GM13977 (cell line): Measurements from ENCODE around the gene CFAP74.
A peak's percentile ranks its signal among the peaks of the same experiment; 100 is the strongest.

ENCODE experiments used
- DNase-seq: peaks from one replicate; pipeline ENCODE4 v3.0.0; 2012; ENCODE audit warnings: low spot score
- in situ Hi-C: fragments of 300-500 bp; cut with MboI; formaldehyde crosslinking; loops from one replicate; pipeline ENCODE4 v1.12.0; 2022; ENCODE audit warnings: low sequenced_read_pairs, low pct_unique_long_range_greater_than_20kb, mixed read lengths, inconsistent platforms; ENCODE audit not compliant: unreplicated experiment
- TF ChIP-seq, protein P1 (sequence below): IDR thresholded peaks from 2 replicates; pipeline ENCODE4 v1.5.1; 2012; ENCODE audit warnings: mild to moderate bottlenecking, control low read depth; ENCODE audit not compliant: insufficient read depth; ENCODE audit errors: extremely low read depth, missing control alignments

Gene CFAP74

GRCh38 chr1:1921901-1922701 is 81.5 kb downstream of the CFAP74 start:
- in situ Hi-C loops = no loop called here
- no peak for DNase-seq
- TF ChIP-seq, protein P1, sequence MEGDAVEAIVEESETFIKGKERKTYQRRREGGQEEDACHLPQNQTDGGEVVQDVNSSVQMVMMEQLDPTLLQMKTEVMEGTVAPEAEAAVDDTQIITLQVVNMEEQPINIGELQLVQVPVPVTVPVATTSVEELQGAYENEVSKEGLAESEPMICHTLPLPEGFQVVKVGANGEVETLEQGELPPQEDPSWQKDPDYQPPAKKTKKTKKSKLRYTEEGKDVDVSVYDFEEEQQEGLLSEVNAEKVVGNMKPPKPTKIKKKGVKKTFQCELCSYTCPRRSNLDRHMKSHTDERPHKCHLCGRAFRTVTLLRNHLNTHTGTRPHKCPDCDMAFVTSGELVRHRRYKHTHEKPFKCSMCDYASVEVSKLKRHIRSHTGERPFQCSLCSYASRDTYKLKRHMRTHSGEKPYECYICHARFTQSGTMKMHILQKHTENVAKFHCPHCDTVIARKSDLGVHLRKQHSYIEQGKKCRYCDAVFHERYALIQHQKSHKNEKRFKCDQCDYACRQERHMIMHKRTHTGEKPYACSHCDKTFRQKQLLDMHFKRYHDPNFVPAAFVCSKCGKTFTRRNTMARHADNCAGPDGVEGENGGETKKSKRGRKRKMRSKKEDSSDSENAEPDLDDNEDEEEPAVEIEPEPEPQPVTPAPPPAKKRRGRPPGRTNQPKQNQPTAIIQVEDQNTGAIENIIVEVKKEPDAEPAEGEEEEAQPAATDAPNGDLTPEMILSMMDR = no peak

DNA sequence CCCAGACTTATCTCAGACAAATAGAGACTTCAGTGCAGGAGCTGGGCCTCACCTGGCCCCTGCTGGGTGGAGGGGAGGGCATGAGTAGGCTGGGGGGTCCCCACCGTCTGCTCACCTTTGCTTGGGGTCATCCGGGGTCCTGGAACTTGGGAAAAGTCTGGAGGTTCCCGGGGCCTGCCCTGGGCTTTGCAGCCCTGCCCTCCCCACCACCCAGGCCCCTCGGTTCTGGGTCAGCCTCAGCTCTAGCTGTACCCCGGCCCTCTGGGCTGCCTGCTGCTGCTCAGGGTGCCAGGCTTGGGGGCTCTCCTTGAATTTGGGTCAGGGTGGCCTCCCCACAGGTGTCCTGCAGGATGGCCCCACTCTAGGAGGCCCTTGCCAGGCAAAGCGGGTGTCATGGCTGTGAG is 82.1 kb downstream of the CFAP74 start:
- TF ChIP-seq, protein P1 = no peak
- no peak for DNase-seq
- in situ Hi-C loops = no loop called here

DNA sequence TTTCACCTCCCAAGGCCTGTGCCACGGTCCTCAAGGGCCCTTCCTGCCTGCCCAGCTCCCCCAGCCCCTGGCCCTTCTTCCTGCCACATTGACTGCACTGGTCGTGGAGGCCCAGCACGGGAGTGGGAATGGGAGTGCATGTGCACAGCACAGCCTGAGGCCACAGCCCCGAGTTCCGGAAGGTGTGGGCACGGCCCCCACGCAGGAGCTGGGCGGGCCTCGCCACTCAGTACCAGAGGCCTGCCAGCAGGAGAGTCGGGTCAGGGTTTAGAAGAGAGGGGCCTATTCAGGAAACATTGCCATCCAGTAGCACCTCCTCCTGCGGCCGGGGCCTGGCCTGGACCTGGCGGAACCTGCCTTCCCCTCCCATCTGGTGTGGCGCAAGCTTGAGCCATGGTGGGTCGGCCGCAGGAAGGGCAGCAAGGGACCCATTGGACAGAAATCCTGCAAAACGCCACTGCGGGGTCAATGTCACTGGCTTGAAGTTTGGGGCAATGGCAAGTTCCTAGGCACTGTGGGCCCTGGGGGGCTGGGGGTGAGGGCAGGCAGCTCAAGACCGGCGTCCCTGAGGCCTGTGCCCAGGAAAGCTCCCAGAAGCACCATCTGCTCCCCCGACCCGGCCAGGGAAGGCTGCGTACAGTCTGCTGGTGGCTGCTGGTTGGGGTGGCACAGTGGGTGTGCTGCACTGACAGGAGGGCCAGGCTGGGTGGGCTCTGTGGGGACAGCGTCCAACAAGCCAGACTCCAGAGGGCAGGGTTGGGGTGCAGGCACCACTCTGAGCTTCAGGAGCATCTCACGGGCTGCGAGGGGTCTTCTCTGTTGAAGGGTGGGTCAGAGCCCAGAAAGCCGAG is 82.8 kb downstream of the CFAP74 start:
- no peak for DNase-seq
- TF ChIP-seq, protein P1 = no peak
- in situ Hi-C loops = no loop called here

DNA sequence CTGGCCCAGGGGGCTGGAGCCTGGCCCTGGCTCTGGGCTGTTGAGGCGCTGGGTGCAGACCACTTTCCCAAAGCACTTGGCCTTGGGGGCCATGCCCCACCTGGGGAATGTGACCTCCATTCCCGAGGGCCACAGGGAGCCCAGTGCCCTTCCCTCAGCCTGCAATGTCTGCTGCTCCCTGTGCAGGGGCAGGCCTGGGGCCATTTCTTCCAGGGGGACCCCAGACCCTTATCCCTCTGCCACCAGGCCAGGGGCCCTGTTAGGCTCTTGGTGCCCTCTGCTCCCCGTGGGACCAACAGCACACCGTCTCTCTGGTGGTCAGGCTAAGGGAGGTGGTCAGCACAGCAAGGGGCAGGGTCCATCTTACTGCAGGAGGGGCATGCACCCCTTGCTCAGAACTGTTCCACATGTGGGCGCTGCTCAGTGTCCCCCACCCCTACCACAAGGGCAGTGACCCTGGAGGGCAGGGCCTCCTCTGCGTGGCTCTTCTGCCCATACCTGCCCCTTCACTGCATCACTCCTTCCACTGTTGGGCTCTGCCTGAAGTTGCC is 83.5 kb downstream of the CFAP74 start:
- in situ Hi-C loops = no loop called here
- TF ChIP-seq, protein P1 = no peak
- DNase-seq = no peak

DNA sequence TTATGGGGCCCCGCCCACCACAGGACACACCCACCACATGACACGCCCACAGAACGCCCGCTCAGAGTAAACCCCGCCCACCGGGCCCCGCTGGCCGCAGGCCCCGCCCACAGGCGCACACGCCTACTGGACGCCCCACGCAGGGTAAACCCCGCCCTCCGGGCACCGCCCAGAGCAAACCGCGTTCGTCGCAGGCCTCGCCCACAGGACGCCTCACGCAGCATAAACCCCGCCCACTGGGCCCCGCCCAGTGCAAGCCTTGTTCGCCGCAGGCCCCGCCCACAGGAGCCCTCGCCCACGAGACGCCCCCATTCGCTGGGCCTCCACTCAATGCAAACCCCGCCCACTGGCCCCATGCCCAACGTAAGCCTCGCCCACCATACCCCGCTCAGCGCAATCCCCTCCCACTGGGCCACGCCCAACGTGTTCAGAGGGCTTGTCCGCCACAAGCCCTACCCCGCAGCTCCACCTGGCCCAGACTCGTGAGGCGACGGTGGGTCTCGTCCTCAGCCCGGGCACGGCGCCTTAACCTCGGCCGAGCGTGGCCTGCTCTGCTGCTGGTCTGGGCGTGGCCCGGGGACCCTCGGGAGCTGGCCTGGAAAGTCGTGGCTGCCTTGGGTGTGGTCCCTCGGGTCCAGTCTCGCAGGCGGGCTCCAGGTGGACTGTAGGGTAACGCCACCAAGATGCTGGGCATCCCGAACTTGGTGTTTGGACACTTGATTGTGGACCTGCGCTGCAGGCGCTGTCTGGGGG is 84.1 kb downstream of the CFAP74 start:
- TF ChIP-seq, protein P1 = no peak
- in situ Hi-C loops = no loop called here
- DNase-seq = peak; percentile 100

DNA sequence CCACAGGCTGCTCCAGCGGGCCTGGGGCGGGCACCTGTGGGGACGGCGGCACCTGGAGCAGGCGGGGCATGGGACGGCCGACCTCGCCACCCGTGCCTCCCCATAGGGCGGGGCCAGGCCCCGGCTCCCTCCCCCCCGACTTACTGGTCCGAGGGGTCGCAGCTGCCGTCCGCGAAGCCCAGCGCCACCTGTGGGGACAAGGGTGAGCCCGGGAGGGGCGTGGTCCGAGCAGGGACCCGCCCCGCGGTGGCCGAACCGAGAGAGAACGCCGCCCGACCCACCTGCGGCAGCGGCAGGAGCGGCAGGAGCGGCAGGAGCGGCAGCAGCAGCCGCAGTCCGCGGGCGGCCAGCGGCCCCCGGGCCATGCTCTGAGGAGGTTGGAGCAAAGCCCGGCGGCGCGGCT is 84.7 kb downstream of the CFAP74 start, which contains the start of gene TMEM52:
TSS of gene TMEM52 (minus strand) at position 379 of the 403 bp plus-strand sequence. CDS start at position 365, 14 bp downstream.
- in situ Hi-C loops = no loop called here
- TF ChIP-seq, protein P1 = peak; percentile 18
- DNase-seq = no peak
